GM12878 (cell line): ENCODE results near the gene CSF1. TPM values are rescaled to one million over a fixed set of nuclear protein-coding genes. Genes with fewer than 3 reads are reported as not detected.
A peak's percentile ranks its signal among the peaks of the same experiment; 100 is the strongest.

Experiments used
- ATAC-seq: fragments of 200-7000 bp; cut with Tn5 transposase; 3 replicates; pipeline ENCODE4 v1.9.1; 2020; ENCODE audit warnings: mild to moderate bottlenecking, moderate library complexity
- BruUV-seq: library from RNA; stranded (reverse); fragments of 400-500 nt; replicated peaks from 2 replicates; lab custom pipeline; 2021; lab: Mats Ljungman, UMichigan
- CTCF ChIA-PET: fragments of 300-600 bp; sonication (Branson Sonifier 250); formaldehyde crosslinking; extraction: SDS; loops from one replicate; lab custom pipeline; 2021; ENCODE audit warnings: inconsistent platforms; lab: Yijun Ruan, JAX
- POLR2A ChIA-PET: fragments of 350-600 bp; formaldehyde crosslinking; extraction: SDS; loops from one replicate; lab custom pipeline; 2021; ENCODE audit warnings: inconsistent platforms; lab: Charles Lee
- RAD21 ChIA-PET: fragments of 300-600 bp; sonication (Branson Sonifier 250); formaldehyde crosslinking; loops from one replicate; lab custom pipeline; 2023; ENCODE audit warnings: antibody characterized with exemption; ENCODE audit not compliant: unreplicated experiment; lab: Charles Lee
- SMC1A ChIA-PET: fragments of 300-600 bp; sonication (Branson Sonifier 250); formaldehyde crosslinking; loops from one replicate; lab custom pipeline; 2023; ENCODE audit not compliant: unreplicated experiment, uncharacterized antibody; lab: Charles Lee
- DNase-seq: peaks from one replicate; pipeline ENCODE4 v3.0.0-alpha.2; 2011; ENCODE audit warnings: low read depth, low spot score
- FAIRE-seq: peaks from 3 replicates; lab custom pipeline; 2011; peaks lifted over from hg19 to GRCh38; lab: Jason Lieb, UNC
- H2AFZ ChIP-seq: 2 replicates; pipeline ENCODE4 v1.6.0; 2011; ENCODE audit warnings: low read depth, low read length, control low read depth; ENCODE audit not compliant: control insufficient read depth
- H3K27ac ChIP-seq: 2 replicates; pipeline ENCODE4 v1.5.1; 2011; ENCODE audit warnings: control low read depth; ENCODE audit not compliant: control insufficient read depth, insufficient read depth
- H3K27me3 ChIP-seq, 2 experiments: replicated peaks in 1 of 2; 2 replicates each; pipeline versions ENCODE4 v1.6.0 to v1.6.1; 2011; ENCODE audit warnings: low read length in 1 of 2; ENCODE audit not compliant: control insufficient read depth in 2 of 2, insufficient read depth in 2 of 2
- H3K36me3 ChIP-seq, 2 experiments: 2 replicates each; pipeline ENCODE4 v1.5.1; 2011; ENCODE audit warnings: low read length in 1 of 2; ENCODE audit not compliant: control insufficient read depth in 2 of 2, insufficient read depth in 2 of 2
- H3K4me1 ChIP-seq: 2 replicates; pipeline ENCODE4 v1.6.1; 2011; ENCODE audit warnings: mild to moderate bottlenecking, low read length, moderate library complexity, mixed read lengths; ENCODE audit not compliant: control insufficient read depth, insufficient read depth
- H3K4me2 ChIP-seq: 2 replicates; pipeline ENCODE4 v1.6.0; 2011; ENCODE audit warnings: control low read depth; ENCODE audit not compliant: control insufficient read depth, insufficient read depth
- H3K4me3 ChIP-seq: fragments of 200-600 bp; sonication (generic); 2 replicates; pipeline ENCODE4 v1.5.1; 2016
- H3K79me2 ChIP-seq: 2 replicates; pipeline ENCODE4 v1.6.0; 2011; ENCODE audit warnings: low read length; ENCODE audit not compliant: control insufficient read depth, insufficient read depth
- H3K9ac ChIP-seq: 2 replicates; pipeline ENCODE4 v1.8.0; 2011; ENCODE audit warnings: low read length, control low read depth, mixed read lengths; ENCODE audit not compliant: control insufficient read depth, insufficient read depth
- H3K9me3 ChIP-seq: replicated peaks from 3 replicates; pipeline ENCODE4 v1.5.1; 2011; ENCODE audit warnings: mild to moderate bottlenecking, low read length; ENCODE audit not compliant: control insufficient read depth, insufficient read depth
- H4K20me1 ChIP-seq: 2 replicates; pipeline ENCODE4 v1.6.0; 2011; ENCODE audit not compliant: control insufficient read depth, insufficient read depth
- BHLHE40 ChIP-seq, 2 experiments: fragments of 450-650 bp in 1 of 2; IDR thresholded peaks; 2 replicates each; pipeline ENCODE4 v1.6.1; 2011 to 2017; ENCODE audit warnings: low read depth in 2 of 2, borderline replicate concordance in 1 of 2, improper control_type of control experiment in 1 of 2, low read length in 1 of 2, mild to moderate bottlenecking in 1 of 2
- GABPA ChIP-seq: IDR thresholded peaks from 2 replicates; pipeline ENCODE4 v1.6.1; 2014; ENCODE audit warnings: antibody characterized with exemption, low read depth, mild to moderate bottlenecking, inconsistent platforms
- HDAC6 ChIP-seq: fragments of 200-600 bp; sonication (generic); IDR thresholded peaks from one replicate; pipeline ENCODE4 v1.8.0; 2017; ENCODE audit warnings: antibody characterized with exemption; ENCODE audit not compliant: unreplicated experiment
- HDGF ChIP-seq: fragments of 450-650 bp; IDR thresholded peaks from 2 replicates; pipeline ENCODE4 v1.6.1; 2016; ENCODE audit warnings: antibody characterized with exemption
- IKZF1 ChIP-seq: fragments of 450-650 bp; conservative IDR thresholded peaks from 2 replicates; pipeline ENCODE4 v1.6.1; 2017; ENCODE audit warnings: antibody characterized with exemption, mild to moderate bottlenecking
- LARP7 ChIP-seq: fragments of 450-650 bp; IDR thresholded peaks from 2 replicates; pipeline ENCODE4 v1.6.1; 2017; ENCODE audit warnings: mild to moderate bottlenecking
- MTA2 ChIP-seq: fragments of 450-650 bp; IDR thresholded peaks from 2 replicates; pipeline ENCODE4 v1.6.1; 2016; ENCODE audit warnings: low read depth, mild to moderate bottlenecking, moderate library complexity
- POLR2A ChIP-seq: IDR thresholded peaks from 2 replicates; pipeline ENCODE4 v1.6.1; 2011; ENCODE audit warnings: low read depth, mild to moderate bottlenecking, low read length
- SP1 ChIP-seq: IDR thresholded peaks from one replicate; pipeline ENCODE4 v1.6.1; 2011; ENCODE audit warnings: low read depth, low read length
- TCF12 ChIP-seq: IDR thresholded peaks from 2 replicates; pipeline ENCODE4 v1.6.1; 2011; ENCODE audit warnings: low read depth, mild to moderate bottlenecking, low read length
- ZNF217 ChIP-seq: fragments of 450-650 bp; IDR thresholded peaks from 2 replicates; pipeline ENCODE4 v1.6.1; 2017; ENCODE audit warnings: antibody characterized with exemption, mild to moderate bottlenecking
- WGBS: methylation state at CpG from one replicate; pipeline ENCODE4 v1.1.6; 2016; ENCODE audit warnings: low lambda C conversion rate; ENCODE audit not compliant: insufficient replicate concordance, insufficient coverage; ENCODE audit errors: missing lambda C conversion rate; 5-methylcytosine and 5-hydroxymethylcytosine counted together
- in situ Hi-C: fragments of 300-500 bp; cut with MboI; formaldehyde crosslinking; loops from 9 replicates; pipeline ENCODE4 v1.14.3; 2018; ENCODE audit warnings: mixed read lengths
- intact Hi-C: fragments of 100-400 bp; cut with micrococcal nuclease; formaldehyde crosslinking; loops from one replicate; pipeline ENCODE4 v1.14.2; 2022; ENCODE audit not compliant: unreplicated experiment
- polyA plus RNA-seq, 11 experiments: library from polyadenylated mRNA; depleted of rRNA in 4 of 11; unstranded in 6 of 11; stranded (reverse) in 5 of 11; fragments of >200 nt; fragmentation: Nextera tagmentation in 4 of 11; fragmentation: Illumina TruSeq in 1 of 11; extraction: Ambion mirVana in 4 of 11; extraction: Trizol in 1 of 11; gene quantifications; 1 replicate in 1 of 11; 2 replicates in 10 of 11; pipeline versions ENCODE4 v1.2.1 to v1.2.3, GENCODE V29; 2011 to 2016; ENCODE audit warnings: inconsistent platforms in 2 of 11, missing spikeins in 2 of 11, low read depth in 1 of 11
- total RNA-seq, 4 experiments: library from RNA; depleted of rRNA in 3 of 4; stranded (reverse); fragments of >200 nt in 3 of 4; fragmentation: Illumina TruSeq in 1 of 4; extraction: Trizol in 1 of 4; gene quantifications; 2 replicates each; pipeline versions ENCODE4 v1.2.1 to v1.2.3, GENCODE V29; 2013 to 2021
- TF ChIP-seq, protein P1 (sequence below): fragments of 150-350 bp; IDR thresholded peaks from 2 replicates; pipeline ENCODE4 v1.6.1; 2016; ENCODE audit warnings: low read depth, low read length
- TF ChIP-seq, protein P2 (sequence below): fragments of 450-650 bp; IDR thresholded peaks from 2 replicates; pipeline ENCODE4 v1.6.1; 2018; ENCODE audit warnings: mild to moderate bottlenecking, low read depth, moderate library complexity; ENCODE audit not compliant: partially characterized antibody
- TF ChIP-seq, protein P3 (sequence below): IDR thresholded peaks from 2 replicates; pipeline ENCODE4 v1.6.1; 2011; ENCODE audit warnings: borderline replicate concordance, low read depth, mild to moderate bottlenecking, moderate library complexity, mixed read lengths, low read length; ENCODE audit not compliant: insufficient read depth; ENCODE audit errors: extremely low read length

CSF1 gene
- total and polyA plus RNA-seq, 10 of the 15 experiments (the other 5 are each of a cell fraction or from before 2014, with no cell fraction given) = 1.2 to 32.4 (median 13.0) TPM

GRCh38 chr1:109910963-109911798, 532 bp downstream of the CSF1 start:
- 5% methylated on average over 56 of the region's 70 CpGs for WGBS
- FAIRE-seq (no peak), DNase-seq (no peak), ATAC-seq (peak; percentile 30)
- TSS peak; percentile 65 for BruUV-seq
- Histone ChIP-seq H3K9me3 (no peaks in the 10 kb centered on the region), H3K9ac (peak overlapping the region; percentile 75), H4K20me1 (no peaks in the 10 kb centered on the region), H3K27me3 (no peaks in the 10 kb centered on the region), H3K27ac (peak overlapping the region; percentile 64), H3K36me3 (no peaks in the 10 kb centered on the region; a peak in 1 of 4 replicates), H3K4me2 (peak overlapping the region; percentile 84), H3K4me1 (peaks cover 12% of the 10 kb centered on the region), H3K79me2 (peaks cover 45% of the 10 kb centered on the region), H2AFZ (peak overlapping the region; percentile 84), H3K4me3 (peak overlapping the region; percentile 76)
- POLR2A ChIA-PET = interaction anchor here (0.6 to 1.3 kb wide), 3 partner anchors 16 to 1691 kb away, joined by 4 to 6 read pairs (median 6); no protein-coding TSS in a partner anchor
- in situ Hi-C loops = no loop called here
- RAD21 ChIA-PET = interaction anchor here (0.8 to 1.4 kb wide), 6 partner anchors 14 to 363 kb away, joined by 3 to 10 read pairs (median 3); partner anchors contain the start of genes AHCYL1 and GNAI3
- CTCF ChIA-PET = interaction anchor here (0.6 to 2.0 kb wide), 4 partner anchors 10 to 134 kb away, joined by 3 to 10 read pairs (median 3); partner anchors contain the start of gene AHCYL1
- intact Hi-C loops = loop anchor here (5.0 kb wide), 2 partner anchors 71 to 134 kb away; partner anchors contain the start of gene AHCYL1
- SMC1A ChIA-PET = interaction anchor here (1.0 to 2.3 kb wide), 6 partner anchors 9 to 89 kb away, joined by 3 to 10 read pairs (median 3); no protein-coding TSS in a partner anchor
- TF ChIP-seq SP1 (no peak), TCF12 (0 out of 2 replicates have a peak, but pooled peaks have one; percentile 1), HDAC6 (peak; percentile 45), GABPA (no peak), HDGF (0 out of 2 replicates have a peak, but pooled peaks have one; percentile 29), POLR2A (peak; percentile 2; the same call in 1 of the 2 replicates), IKZF1 (peak; percentile 36), ZNF217 (0 out of 2 replicates have a peak, but pooled peaks have one; percentile 47), MTA2 (no peak), LARP7 (peak; percentile 60; the same call in 1 of the 2 replicates), BHLHE40 (IDR thresholded peaks at IDR 0.05; ENCODE audit: borderline replicate concordance in 1 of 2, low read depth in 2 of 2, low read length in 1 of 2) (peak; percentile 25 to 58; a peak in 2 of 4 replicates)
- TF ChIP-seq, protein P1, sequence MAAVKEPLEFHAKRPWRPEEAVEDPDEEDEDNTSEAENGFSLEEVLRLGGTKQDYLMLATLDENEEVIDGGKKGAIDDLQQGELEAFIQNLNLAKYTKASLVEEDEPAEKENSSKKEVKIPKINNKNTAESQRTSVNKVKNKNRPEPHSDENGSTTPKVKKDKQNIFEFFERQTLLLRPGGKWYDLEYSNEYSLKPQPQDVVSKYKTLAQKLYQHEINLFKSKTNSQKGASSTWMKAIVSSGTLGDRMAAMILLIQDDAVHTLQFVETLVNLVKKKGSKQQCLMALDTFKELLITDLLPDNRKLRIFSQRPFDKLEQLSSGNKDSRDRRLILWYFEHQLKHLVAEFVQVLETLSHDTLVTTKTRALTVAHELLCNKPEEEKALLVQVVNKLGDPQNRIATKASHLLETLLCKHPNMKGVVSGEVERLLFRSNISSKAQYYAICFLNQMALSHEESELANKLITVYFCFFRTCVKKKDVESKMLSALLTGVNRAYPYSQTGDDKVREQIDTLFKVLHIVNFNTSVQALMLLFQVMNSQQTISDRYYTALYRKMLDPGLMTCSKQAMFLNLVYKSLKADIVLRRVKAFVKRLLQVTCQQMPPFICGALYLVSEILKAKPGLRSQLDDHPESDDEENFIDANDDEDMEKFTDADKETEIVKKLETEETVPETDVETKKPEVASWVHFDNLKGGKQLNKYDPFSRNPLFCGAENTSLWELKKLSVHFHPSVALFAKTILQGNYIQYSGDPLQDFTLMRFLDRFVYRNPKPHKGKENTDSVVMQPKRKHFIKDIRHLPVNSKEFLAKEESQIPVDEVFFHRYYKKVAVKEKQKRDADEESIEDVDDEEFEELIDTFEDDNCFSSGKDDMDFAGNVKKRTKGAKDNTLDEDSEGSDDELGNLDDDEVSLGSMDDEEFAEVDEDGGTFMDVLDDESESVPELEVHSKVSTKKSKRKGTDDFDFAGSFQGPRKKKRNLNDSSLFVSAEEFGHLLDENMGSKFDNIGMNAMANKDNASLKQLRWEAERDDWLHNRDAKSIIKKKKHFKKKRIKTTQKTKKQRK = no peak
- TF ChIP-seq, protein P2, sequence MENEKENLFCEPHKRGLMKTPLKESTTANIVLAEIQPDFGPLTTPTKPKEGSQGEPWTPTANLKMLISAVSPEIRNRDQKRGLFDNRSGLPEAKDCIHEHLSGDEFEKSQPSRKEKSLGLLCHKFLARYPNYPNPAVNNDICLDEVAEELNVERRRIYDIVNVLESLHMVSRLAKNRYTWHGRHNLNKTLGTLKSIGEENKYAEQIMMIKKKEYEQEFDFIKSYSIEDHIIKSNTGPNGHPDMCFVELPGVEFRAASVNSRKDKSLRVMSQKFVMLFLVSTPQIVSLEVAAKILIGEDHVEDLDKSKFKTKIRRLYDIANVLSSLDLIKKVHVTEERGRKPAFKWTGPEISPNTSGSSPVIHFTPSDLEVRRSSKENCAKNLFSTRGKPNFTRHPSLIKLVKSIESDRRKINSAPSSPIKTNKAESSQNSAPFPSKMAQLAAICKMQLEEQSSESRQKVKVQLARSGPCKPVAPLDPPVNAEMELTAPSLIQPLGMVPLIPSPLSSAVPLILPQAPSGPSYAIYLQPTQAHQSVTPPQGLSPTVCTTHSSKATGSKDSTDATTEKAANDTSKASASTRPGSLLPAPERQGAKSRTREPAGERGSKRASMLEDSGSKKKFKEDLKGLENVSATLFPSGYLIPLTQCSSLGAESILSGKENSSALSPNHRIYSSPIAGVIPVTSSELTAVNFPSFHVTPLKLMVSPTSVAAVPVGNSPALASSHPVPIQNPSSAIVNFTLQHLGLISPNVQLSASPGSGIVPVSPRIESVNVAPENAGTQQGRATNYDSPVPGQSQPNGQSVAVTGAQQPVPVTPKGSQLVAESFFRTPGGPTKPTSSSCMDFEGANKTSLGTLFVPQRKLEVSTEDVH = no peak
- TF ChIP-seq, protein P3, sequence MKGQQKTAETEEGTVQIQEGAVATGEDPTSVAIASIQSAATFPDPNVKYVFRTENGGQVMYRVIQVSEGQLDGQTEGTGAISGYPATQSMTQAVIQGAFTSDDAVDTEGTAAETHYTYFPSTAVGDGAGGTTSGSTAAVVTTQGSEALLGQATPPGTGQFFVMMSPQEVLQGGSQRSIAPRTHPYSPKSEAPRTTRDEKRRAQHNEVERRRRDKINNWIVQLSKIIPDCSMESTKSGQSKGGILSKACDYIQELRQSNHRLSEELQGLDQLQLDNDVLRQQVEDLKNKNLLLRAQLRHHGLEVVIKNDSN = no peak
